ENCODE results near the gene SHLD3. TPM values are rescaled to one million over a fixed set of nuclear protein-coding genes. Genes with fewer than 3 reads are reported as not detected.

Gene SHLD3
- total RNA-seq, 1 experiment from 2014 or later: 2.8 TPM

- no peaks in the 10 kb centered on the region for H3K9me2 ChIP-seq (ENCODE audit: insufficient read depth)
- H2AFZ ChIP-seq (ENCODE audit: low read depth, low read length, poor library complexity, severe bottlenecking): no peak overlapping the region
- ChIA-PET RAD21 (ENCODE audit: low non-redundant PET in 1 of 2, low total read pairs in 2 of 2, uncharacterized antibody in 2 of 2, unreplicated experiment in 2 of 2) (no interaction called here), POLR2A (no interaction called here), CTCF (no interaction called here)
- TF ChIP-seq ELF1 (IDR thresholded peaks at IDR 0.05; ENCODE audit: borderline replicate concordance, low read depth) (no peak), EZH2phosphoT487 (IDR thresholded peaks at IDR 0.05; ENCODE audit: borderline replicate concordance) (no peak), FOSL1 (IDR thresholded peaks at IDR 0.05; ENCODE audit: low read depth) (no peak), REST (IDR thresholded peaks at IDR 0.05; ENCODE audit: low read depth) (no peak), POLR2AphosphoS5 (IDR thresholded peaks at IDR 0.05; ENCODE audit: low read depth, low read length) (no peak), SIN3A (IDR thresholded peaks at IDR 0.05; ENCODE audit: low read depth) (no peak), CTCF (IDR thresholded peaks at IDR 0.05 in 2 of 3, conservative IDR thresholded peaks at IDR 0.05 in 1 of 3; ENCODE audit: borderline replicate concordance in 1 of 3, insufficient read depth in 1 of 3, low read depth in 2 of 3, low read length in 2 of 3) (no peak), CEBPB (IDR thresholded peaks at IDR 0.05; ENCODE audit: low read depth) (no peak), POLR2A (IDR thresholded peaks at IDR 0.05; ENCODE audit: borderline replicate concordance, extremely low read depth, insufficient read depth, insufficient read length) (no peak), ZFX (IDR thresholded peaks at IDR 0.05) (no peak), JUND (IDR thresholded peaks at IDR 0.05) (no peak), MAX (IDR thresholded peaks at IDR 0.05) (no peak), ATF3 (IDR thresholded peaks at IDR 0.05) (no peak), YY1 (IDR thresholded peaks at IDR 0.05; ENCODE audit: extremely low read depth, insufficient replicate concordance, low read depth, low read length) (no peak), EZH2 (IDR thresholded peaks at IDR 0.05) (no peak), ZBTB33 (IDR thresholded peaks at IDR 0.05; ENCODE audit: extremely low read depth, insufficient replicate concordance, low read length) (no peak), EGR1 (IDR thresholded peaks at IDR 0.05; ENCODE audit: low read depth) (no peak), ZNF274 (IDR thresholded peaks at IDR 0.05; ENCODE audit: low read depth, low read length) (no peak)
- H3K36me3 ChIP-seq (ENCODE audit: control insufficient read depth in 1 of 2, insufficient read depth in 2 of 2, low read length in 2 of 2): no peaks in the 10 kb centered on the region
- H3K9me3 ChIP-seq (ENCODE audit: control insufficient read depth in 1 of 2, insufficient read depth in 1 of 2, low read depth in 1 of 2, low read length in 2 of 2): no peaks in the 10 kb centered on the region
- DNase-seq (ENCODE audit: low read depth, low spot score): no peak
- H3K79me2 ChIP-seq (ENCODE audit: insufficient read depth, low read length): peaks cover 18% of the 10 kb centered on the region
- peaks cover 0 to 10% of the 10 kb centered on the region in 2 experiments; a peak in 2 of 4 replicates for H3K4me1 ChIP-seq (ENCODE audit: control insufficient read depth in 1 of 2, insufficient read depth in 2 of 2, low read length in 2 of 2)
- H3K9ac ChIP-seq (ENCODE audit: low read length): no peak overlapping the region
- H3K27ac ChIP-seq (ENCODE audit: low read depth, low read length): no peak overlapping the region
- H3K27me3 ChIP-seq (ENCODE audit: insufficient read depth, low read length): no peaks in the 10 kb centered on the region
- no peak overlapping the region for H3K4me2 ChIP-seq (ENCODE audit: low read length)
- intact Hi-C loops (cut with micrococcal nuclease): no loop called here
- peaks cover 3% of the 10 kb centered on the region; the same call in 1 of the 2 replicates for H4K20me1 ChIP-seq (ENCODE audit: insufficient read depth)
- H3K4me3 ChIP-seq (replicated peaks in 1 of 2; ENCODE audit: low read depth in 1 of 2, low read length in 2 of 2): no peak overlapping the region
- BruUV-seq (replicated peaks): no TSS peak
- no peak for ATAC-seq
Observed at GRCh38 chr5:65620021-65620420, 4.8 kb upstream of the SHLD3 start.
